ENCODE measurements around the gene CXCL3. TPM values are rescaled to one million over a fixed set of nuclear protein-coding genes. Genes with fewer than 3 reads are reported as not detected.

CXCL3 gene
- total RNA-seq, 1 experiment from 2014 or later = 0.23 TPM

- Histone ChIP-seq H3K27ac (ENCODE audit: low read length) (no peak overlapping the region), H3K4me3 (ENCODE audit: low read depth in 2 of 2, low read length in 2 of 2) (no peak overlapping the region), H3K4me1 (ENCODE audit: control insufficient read depth, insufficient read depth, low read length) (no peaks in the 10 kb centered on the region), H3K9me3 (ENCODE audit: control insufficient read depth, insufficient read depth, low read depth, low read length) (no peaks in the 10 kb centered on the region), H3K36me3 (ENCODE audit: control insufficient read depth, insufficient read depth, low read length) (no peaks in the 10 kb centered on the region), H3K27me3 (ENCODE audit: control insufficient read depth, insufficient read depth, low read length) (no peaks in the 10 kb centered on the region)
- no peak for TF ChIP-seq TCF7L2 (IDR thresholded peaks at IDR 0.05; ENCODE audit: low read depth, low read length)
- no TSS peak for BruUV-seq (replicated peaks)
- CTCF ChIA-PET = no interaction called here
- in situ Hi-C loops (cut with HindIII; ENCODE audit: low pct_unique_long_range_greater_than_20kb, low sequenced_read_pairs) (no loop called here), intact Hi-C loops (cut with micrococcal nuclease; ENCODE audit: unreplicated experiment) (no loop called here)
- DNase-seq (ENCODE audit: low read depth, low spot score) (no peak), ATAC-seq (no peak)
- POLR2A ChIA-PET = interaction anchor here (0.7 kb wide), 1 partner anchor 557 kb away, joined by 3 read pairs; no protein-coding TSS in a partner anchor
Observed at GRCh38 chr4:74013264-74013663, 25.2 kb downstream of the CXCL3 start.

- H3K4me3 ChIP-seq (ENCODE audit: low read depth in 2 of 2, low read length in 2 of 2) = no peak overlapping the region
- no TSS peak for BruUV-seq (replicated peaks)
- H3K4me1 ChIP-seq (ENCODE audit: control insufficient read depth, insufficient read depth, low read length) = no peaks in the 10 kb centered on the region
- DNase-seq (ENCODE audit: low read depth, low spot score) (no peak), ATAC-seq (no peak)
- H3K9me3 ChIP-seq (ENCODE audit: control insufficient read depth, insufficient read depth, low read depth, low read length) = no peaks in the 10 kb centered on the region
- no peaks in the 10 kb centered on the region for H3K36me3 ChIP-seq (ENCODE audit: control insufficient read depth, insufficient read depth, low read length)
- in situ Hi-C loops (cut with HindIII; ENCODE audit: low pct_unique_long_range_greater_than_20kb, low sequenced_read_pairs) = no loop called here
- CTCF ChIA-PET = no interaction called here
- H3K27ac ChIP-seq (ENCODE audit: low read length) = no peak overlapping the region
- TF ChIP-seq REST (IDR thresholded peaks at IDR 0.05; ENCODE audit: insufficient read depth in 1 of 2, low read depth in 2 of 2, low read length in 1 of 2) (no peak), CTCF (IDR thresholded peaks at IDR 0.05) (no peak), POLR2AphosphoS5 (IDR thresholded peaks at IDR 0.05; ENCODE audit: low read depth, low read length) (no peak), SIN3A (IDR thresholded peaks at IDR 0.05; ENCODE audit: borderline replicate concordance, insufficient read depth, low read depth, low read length) (no peak), TCF7L2 (IDR thresholded peaks at IDR 0.05; ENCODE audit: low read depth, low read length) (no peak)
- no peaks in the 10 kb centered on the region for H3K27me3 ChIP-seq (ENCODE audit: control insufficient read depth, insufficient read depth, low read length)
- POLR2A ChIA-PET = no interaction called here
- intact Hi-C loops (cut with micrococcal nuclease; ENCODE audit: unreplicated experiment) = no loop called here
Observed at GRCh38 chr4:74012130-74012529, 26.4 kb downstream of the CXCL3 start.

DNA sequence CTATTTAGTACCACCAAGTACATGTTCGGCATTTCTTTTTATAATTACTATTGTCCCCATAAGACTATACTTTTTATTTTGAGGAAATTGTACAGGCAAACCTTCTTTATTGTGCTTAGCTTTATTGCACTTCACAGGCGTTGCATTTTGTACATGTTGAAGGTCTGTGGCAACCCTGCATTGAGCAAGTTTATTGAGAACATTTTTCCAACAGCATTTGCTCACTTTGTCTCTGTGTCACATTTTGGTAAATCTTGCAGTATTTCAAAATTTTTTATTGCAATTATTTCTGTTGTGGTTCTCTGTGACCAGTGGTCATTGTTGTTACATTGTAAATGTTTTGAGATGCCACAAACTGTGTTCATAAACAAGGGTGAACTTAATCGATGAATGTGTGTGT is 29.2 kb downstream of the CXCL3 start:
- intact Hi-C loops (cut with micrococcal nuclease; ENCODE audit: unreplicated experiment) = no loop called here
- no TSS peak for BruUV-seq (replicated peaks)
- Histone ChIP-seq H3K4me3 (ENCODE audit: low read depth in 2 of 2, low read length in 2 of 2) (no peak overlapping the region), H3K4me1 (ENCODE audit: control insufficient read depth, insufficient read depth, low read length) (no peaks in the 10 kb centered on the region), H3K9me3 (ENCODE audit: control insufficient read depth, insufficient read depth, low read depth, low read length) (no peaks in the 10 kb centered on the region), H3K36me3 (ENCODE audit: control insufficient read depth, insufficient read depth, low read length) (no peaks in the 10 kb centered on the region), H3K27me3 (ENCODE audit: control insufficient read depth, insufficient read depth, low read length) (no peaks in the 10 kb centered on the region), H3K27ac (ENCODE audit: low read length) (no peak overlapping the region)
- ATAC-seq = no peak
- TF ChIP-seq SIN3A (IDR thresholded peaks at IDR 0.05; ENCODE audit: borderline replicate concordance, insufficient read depth, low read depth, low read length) (no peak), REST (IDR thresholded peaks at IDR 0.05; ENCODE audit: insufficient read depth in 1 of 2, low read depth in 2 of 2, low read length in 1 of 2) (no peak), POLR2AphosphoS5 (IDR thresholded peaks at IDR 0.05; ENCODE audit: low read depth, low read length) (no peak), TCF7L2 (IDR thresholded peaks at IDR 0.05; ENCODE audit: low read depth, low read length) (no peak), CTCF (IDR thresholded peaks at IDR 0.05) (no peak)
- DNase-seq (ENCODE audit: low read depth, low spot score) = no peak
- ChIA-PET CTCF (no interaction called here), POLR2A (no interaction called here)
- in situ Hi-C loops (cut with HindIII; ENCODE audit: low pct_unique_long_range_greater_than_20kb, low sequenced_read_pairs) = no loop called here

Measured in Panc1 (cell line).